GM10266 (cell line): ENCODE results near the gene SLC6A7.

Experiments used
- DNase-seq: peaks from one replicate; pipeline ENCODE4 v3.0.0; 2012; ENCODE audit errors: extremely low spot score
- CTCF ChIP-seq: IDR thresholded peaks from 2 replicates; pipeline ENCODE4 v1.5.1; 2012; ENCODE audit warnings: mild to moderate bottlenecking, low read depth; ENCODE audit not compliant: control insufficient read depth, insufficient read depth; ENCODE audit errors: missing control alignments

The SLC6A7 gene

DNA sequence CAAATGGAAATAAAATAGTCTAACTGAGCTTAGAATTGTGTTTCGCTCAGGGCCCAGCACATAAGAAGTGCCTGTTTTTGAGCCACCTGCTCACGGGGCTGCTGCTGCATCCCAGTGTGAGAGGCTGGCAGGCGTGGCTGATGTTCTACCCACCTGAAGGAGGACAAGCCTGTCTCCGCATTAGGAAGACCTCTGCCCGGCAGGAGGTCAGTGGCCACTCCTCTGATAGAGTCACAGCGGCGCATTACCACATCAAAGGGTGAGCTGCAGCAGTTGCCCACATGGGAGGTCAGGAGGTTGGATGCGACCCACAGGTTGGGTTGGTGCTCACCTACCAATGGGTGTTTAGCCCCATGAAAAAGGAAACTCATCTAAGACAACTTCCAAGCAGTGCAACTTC, 3.7 kb upstream of the SLC6A7 start:
- TF ChIP-seq CTCF = no peak
- DNase-seq = no peak

GRCh38 chr5:150186897-150187296, 3.0 kb upstream of the SLC6A7 start:
- no peak for DNase-seq
- no peak for TF ChIP-seq CTCF

DNA sequence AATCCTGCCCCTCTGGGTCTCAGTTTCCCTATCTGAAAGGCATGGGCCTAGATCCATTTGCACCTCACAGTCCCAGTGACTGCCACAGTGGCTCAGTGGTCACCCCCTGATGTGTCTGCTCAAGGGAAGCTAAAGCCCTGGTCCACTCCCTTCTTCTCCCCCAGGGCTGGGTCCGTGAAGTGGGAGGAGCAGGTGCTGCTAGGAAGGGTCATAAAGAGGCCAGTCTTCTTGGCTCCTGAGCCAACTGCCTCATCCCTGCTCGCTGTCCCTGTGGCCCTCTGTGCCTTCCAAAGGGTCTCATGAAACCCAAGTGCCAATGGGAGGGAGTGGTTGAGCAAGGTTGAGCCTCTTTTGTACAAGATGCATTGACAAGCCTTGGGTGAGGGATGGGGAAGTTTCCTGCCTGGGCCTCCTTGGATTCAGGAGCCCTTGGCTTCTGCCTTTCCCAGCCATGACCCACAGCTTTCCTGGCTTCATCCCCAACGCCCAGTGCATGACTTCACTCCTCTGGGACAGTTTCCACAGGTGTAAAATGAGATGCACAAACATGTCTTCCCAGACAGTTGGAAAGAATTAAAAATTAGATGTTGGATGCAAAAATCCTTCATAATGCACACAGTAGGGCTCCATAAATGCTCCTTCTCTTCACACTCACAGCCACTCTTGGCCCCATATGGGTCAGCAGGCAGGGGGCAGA, 1.6 kb upstream of the SLC6A7 start:
- TF ChIP-seq CTCF = no peak

GRCh38 chr5:150189326-150189725, 536 bp upstream of the SLC6A7 start:
- DNase-seq = no peak
- TF ChIP-seq CTCF = no peak

More for the DNA sequence above, 1.6 kb upstream of the SLC6A7 start:
- DNase-seq = no peak

GRCh38 chr5:150190503-150190979, 679 bp downstream of the SLC6A7 start:
- DNase-seq = no peak
- no peak for TF ChIP-seq CTCF

GRCh38 chr5:150190987-150191386, 1.1 kb downstream of the SLC6A7 start:
- no peak for DNase-seq
- TF ChIP-seq CTCF = no peak

GRCh38 chr5:150192462-150192861, 2.6 kb downstream of the SLC6A7 start:
- no peak for DNase-seq
- TF ChIP-seq CTCF = no peak
